Neural cell (in vitro differentiated cells): ENCODE data around the gene TCEAL9.

Source experiments
- MXI1 ChIP-seq: fragments of 450-650 bp; conservative IDR thresholded peaks from 2 replicates; pipeline ENCODE4 v1.6.1; 2014; ENCODE audit warnings: antibody characterized with exemption, mild to moderate bottlenecking; ENCODE audit not compliant: poor library complexity, severe bottlenecking
- REST ChIP-seq: IDR thresholded peaks from 2 replicates; pipeline ENCODE4 v1.6.1; 2012; ENCODE audit warnings: borderline replicate concordance
- TF ChIP-seq, protein P1 (sequence below): fragments of 450-650 bp; IDR thresholded peaks from 2 replicates; pipeline ENCODE4 v1.5.1; 2014; ENCODE audit warnings: antibody characterized with exemption, mild to moderate bottlenecking, moderate library complexity; ENCODE audit not compliant: poor library complexity, severe bottlenecking

- peak; percentile 15 for TF ChIP-seq REST
- no peak for TF ChIP-seq MXI1
- TF ChIP-seq, protein P1, sequence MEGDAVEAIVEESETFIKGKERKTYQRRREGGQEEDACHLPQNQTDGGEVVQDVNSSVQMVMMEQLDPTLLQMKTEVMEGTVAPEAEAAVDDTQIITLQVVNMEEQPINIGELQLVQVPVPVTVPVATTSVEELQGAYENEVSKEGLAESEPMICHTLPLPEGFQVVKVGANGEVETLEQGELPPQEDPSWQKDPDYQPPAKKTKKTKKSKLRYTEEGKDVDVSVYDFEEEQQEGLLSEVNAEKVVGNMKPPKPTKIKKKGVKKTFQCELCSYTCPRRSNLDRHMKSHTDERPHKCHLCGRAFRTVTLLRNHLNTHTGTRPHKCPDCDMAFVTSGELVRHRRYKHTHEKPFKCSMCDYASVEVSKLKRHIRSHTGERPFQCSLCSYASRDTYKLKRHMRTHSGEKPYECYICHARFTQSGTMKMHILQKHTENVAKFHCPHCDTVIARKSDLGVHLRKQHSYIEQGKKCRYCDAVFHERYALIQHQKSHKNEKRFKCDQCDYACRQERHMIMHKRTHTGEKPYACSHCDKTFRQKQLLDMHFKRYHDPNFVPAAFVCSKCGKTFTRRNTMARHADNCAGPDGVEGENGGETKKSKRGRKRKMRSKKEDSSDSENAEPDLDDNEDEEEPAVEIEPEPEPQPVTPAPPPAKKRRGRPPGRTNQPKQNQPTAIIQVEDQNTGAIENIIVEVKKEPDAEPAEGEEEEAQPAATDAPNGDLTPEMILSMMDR = no peak
Observed at GRCh38 chrX:103309860-103310554, 46.3 kb upstream of the TCEAL9 start.
